Measurements from ENCODE around the gene DPP8. TPM values are rescaled to one million over a fixed set of nuclear protein-coding genes. Genes with fewer than 3 reads are reported as not detected.

DPP8 gene
- polyA plus RNA-seq, 1 of the 3 experiments (the other 2 are of a cell fraction), result 14.1 TPM

DNA sequence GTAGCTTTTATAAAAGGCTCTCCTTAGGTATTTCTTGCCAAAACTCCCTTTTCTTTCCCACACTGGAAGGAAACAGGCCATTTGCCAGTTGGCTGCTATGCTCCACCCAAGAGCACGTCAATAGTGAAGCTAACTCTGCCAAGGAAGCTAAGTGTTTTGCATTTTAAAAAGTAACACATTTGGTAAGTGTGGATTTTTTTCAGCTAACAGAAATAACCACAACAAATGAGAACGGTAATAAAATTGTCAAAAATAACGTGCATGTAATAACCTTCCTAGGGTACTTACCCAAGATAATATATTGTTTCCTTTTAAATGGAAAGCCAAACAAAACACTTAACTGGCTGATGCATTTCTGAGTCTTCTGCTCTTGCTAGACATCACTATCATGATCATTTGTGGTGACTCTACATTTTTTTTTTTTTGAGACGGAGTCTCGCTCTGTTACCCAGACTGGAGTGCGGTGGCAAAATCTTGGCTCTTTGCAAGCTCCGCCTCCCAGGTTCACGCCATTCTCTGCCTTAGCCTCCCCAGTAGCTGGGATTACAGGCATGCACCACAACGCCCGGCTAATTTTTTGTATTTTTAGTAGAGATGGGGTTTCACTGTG is 4.6 kb downstream of the DPP8 start (continued):
- no peak for TF ChIP-seq REST (IDR thresholded peaks at IDR 0.05; ENCODE audit: low read depth, low read length)
- TF ChIP-seq RFX5 (IDR thresholded peaks at IDR 0.05; ENCODE audit: low read length), result no peak

GRCh38 chr15:65512189-65512588 is 5.3 kb downstream of the DPP8 start:
- H4K20me1 ChIP-seq (ENCODE audit: insufficient read depth), result peaks cover 22% of the 10 kb centered on the region
- peaks cover 9 to 12% of the 10 kb centered on the region in 2 experiments; a peak in 3 of 4 replicates for H3K4me1 ChIP-seq (ENCODE audit: control insufficient read depth in 1 of 2, insufficient read depth in 2 of 2, low read depth in 1 of 2, low read length in 1 of 2)
- H3F3A ChIP-seq (replicated peaks; ENCODE audit: insufficient read depth), result peaks cover 4% of the 10 kb centered on the region
- no peak overlapping the region for H3K4me2 ChIP-seq
- TF ChIP-seq EP300 (IDR thresholded peaks at IDR 0.05; ENCODE audit: borderline replicate concordance in 1 of 2, low read depth in 1 of 2, low read length in 1 of 2) (no peak), FOXM1 (IDR thresholded peaks at IDR 0.05; ENCODE audit: low read depth) (no peak)
- no peaks in the 10 kb centered on the region for H3K9me3 ChIP-seq
- no peak overlapping the region for H3K27ac ChIP-seq (ENCODE audit: low read depth in 2 of 2, low read length in 1 of 2)
- H3K9ac ChIP-seq, result no peak overlapping the region
- H2AFZ ChIP-seq (ENCODE audit: low read depth), result no peak overlapping the region
- H3K9me2 ChIP-seq, result no peaks in the 10 kb centered on the region
- WGBS (ENCODE audit: low lambda C conversion rate), result 98% methylated on average over 5 of the region's 5 CpGs
- CTCF ChIA-PET, result interaction anchor here (0.6 kb wide), 1 partner anchor 13 kb away, joined by 3 read pairs; no protein-coding TSS in a partner anchor
- no peak overlapping the region for H3K4me3 ChIP-seq (ENCODE audit: low read depth in 2 of 2, low read length in 1 of 2)
- POLR2A ChIA-PET, result interaction anchor here (1.1 kb wide), 1 partner anchor 99 kb away, joined by 3 read pairs; the partner anchor contains the start of gene INTS14
- no peak for DNase-seq
- H3K79me2 ChIP-seq (ENCODE audit: insufficient read depth), result peaks cover 92% of the 10 kb centered on the region
- H3K27me3 ChIP-seq (ENCODE audit: insufficient read depth), result no peaks in the 10 kb centered on the region
- peaks cover 44 to 63% of the 10 kb centered on the region in 2 experiments for H3K36me3 ChIP-seq (replicated peaks in 1 of 2; ENCODE audit: control insufficient read depth in 1 of 2, insufficient read depth in 2 of 2, low read length in 1 of 2)

DNA sequence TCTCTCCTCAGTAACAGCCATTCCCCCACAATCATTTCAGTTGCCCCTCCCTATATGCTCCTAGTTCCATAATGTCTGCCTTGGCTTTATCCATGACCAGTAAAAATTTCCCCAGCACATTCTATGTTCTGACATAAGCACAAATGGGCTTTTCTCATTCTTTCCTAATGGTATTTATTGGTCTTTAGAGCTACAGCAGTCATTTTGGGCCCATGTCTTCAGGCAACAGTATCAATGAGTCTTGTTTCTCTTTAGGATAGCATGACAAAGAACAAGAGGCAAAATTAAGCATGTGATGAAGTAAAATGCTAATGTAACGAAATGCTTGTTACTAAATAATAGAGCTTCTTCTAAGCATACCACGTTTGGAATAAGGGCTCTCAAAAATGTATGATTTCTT is 8.2 kb downstream of the DPP8 start:
- Histone ChIP-seq H3K9me3 (no peaks in the 10 kb centered on the region), H3K9me2 (no peaks in the 10 kb centered on the region), H4K20me1 (ENCODE audit: insufficient read depth) (no peaks in the 10 kb centered on the region; the same call in 1 of the 2 replicates), H2AFZ (ENCODE audit: low read depth) (no peak overlapping the region), H3F3A (replicated peaks; ENCODE audit: insufficient read depth) (peaks cover 4% of the 10 kb centered on the region), H3K27ac (ENCODE audit: low read depth in 2 of 2, low read length in 1 of 2) (no peak overlapping the region), H3K79me2 (ENCODE audit: insufficient read depth) (peaks cover 70% of the 10 kb centered on the region), H3K9ac (no peak overlapping the region), H3K36me3 (replicated peaks in 1 of 2; ENCODE audit: control insufficient read depth in 1 of 2, insufficient read depth in 2 of 2, low read length in 1 of 2) (peaks cover 45 to 78% of the 10 kb centered on the region in 2 experiments), H3K4me2 (no peak overlapping the region), H3K4me3 (ENCODE audit: low read depth in 2 of 2, low read length in 1 of 2) (no peak overlapping the region), H3K4me1 (ENCODE audit: control insufficient read depth in 1 of 2, insufficient read depth in 2 of 2, low read depth in 1 of 2, low read length in 1 of 2) (no peaks in the 10 kb centered on the region), H3K27me3 (ENCODE audit: insufficient read depth) (no peaks in the 10 kb centered on the region)
- no peak for DNase-seq
- ChIA-PET CTCF (no interaction called here), POLR2A (no interaction called here)
- TF ChIP-seq RAD21 (IDR thresholded peaks at IDR 0.05; ENCODE audit: low read length), result no peak
- TF ChIP-seq GABPA (IDR thresholded peaks at IDR 0.05; ENCODE audit: low read depth), result no peak
- no peak for TF ChIP-seq REST (IDR thresholded peaks at IDR 0.05; ENCODE audit: low read depth, low read length)
- no peak for TF ChIP-seq USF1 (IDR thresholded peaks at IDR 0.05; ENCODE audit: borderline replicate concordance, low read depth)
- TF ChIP-seq FOSL2 (IDR thresholded peaks at IDR 0.05; ENCODE audit: borderline replicate concordance, low read depth), result no peak
- TF ChIP-seq GATA2 (CRISPR knock-in tag; IDR thresholded peaks at IDR 0.05), result no peak
- no peak for TF ChIP-seq EP300 (IDR thresholded peaks at IDR 0.05; ENCODE audit: borderline replicate concordance in 1 of 2, low read depth in 1 of 2, low read length in 1 of 2)
- no peak for TF ChIP-seq MEF2A (IDR thresholded peaks at IDR 0.05; ENCODE audit: borderline replicate concordance, low read depth)
- TF ChIP-seq EZH2phosphoT487 (IDR thresholded peaks at IDR 0.05; ENCODE audit: borderline replicate concordance, low read depth), result no peak
- TF ChIP-seq FOXJ3 (CRISPR knock-in tag; IDR thresholded peaks at IDR 0.05), result no peak
- TF ChIP-seq TAF1 (IDR thresholded peaks at IDR 0.05; ENCODE audit: borderline replicate concordance, low read depth, low read length), result no peak
- TF ChIP-seq SIN3A (IDR thresholded peaks at IDR 0.05; ENCODE audit: borderline replicate concordance, low read depth, low read length), result no peak
- 69% methylated on average over 2 of the region's 2 CpGs for WGBS (ENCODE audit: low lambda C conversion rate)
